CD4-positive, alpha-beta T cell treated with Interleukin-1 beta for 1 hour (primary cell): ENCODE results near the gene MYH10.
"Not testable (repeated sequence)": the region's sequence is repeated elsewhere in the genome, so short reads cannot be mapped to it uniquely, and the experiment has no call there.

Source experiments
- DNase-seq, 2 donors: peaks; one replicate each; pipeline ENCODE4 v3.0.0-alpha.2; 2020 to 2022

MYH10 gene

DNA sequence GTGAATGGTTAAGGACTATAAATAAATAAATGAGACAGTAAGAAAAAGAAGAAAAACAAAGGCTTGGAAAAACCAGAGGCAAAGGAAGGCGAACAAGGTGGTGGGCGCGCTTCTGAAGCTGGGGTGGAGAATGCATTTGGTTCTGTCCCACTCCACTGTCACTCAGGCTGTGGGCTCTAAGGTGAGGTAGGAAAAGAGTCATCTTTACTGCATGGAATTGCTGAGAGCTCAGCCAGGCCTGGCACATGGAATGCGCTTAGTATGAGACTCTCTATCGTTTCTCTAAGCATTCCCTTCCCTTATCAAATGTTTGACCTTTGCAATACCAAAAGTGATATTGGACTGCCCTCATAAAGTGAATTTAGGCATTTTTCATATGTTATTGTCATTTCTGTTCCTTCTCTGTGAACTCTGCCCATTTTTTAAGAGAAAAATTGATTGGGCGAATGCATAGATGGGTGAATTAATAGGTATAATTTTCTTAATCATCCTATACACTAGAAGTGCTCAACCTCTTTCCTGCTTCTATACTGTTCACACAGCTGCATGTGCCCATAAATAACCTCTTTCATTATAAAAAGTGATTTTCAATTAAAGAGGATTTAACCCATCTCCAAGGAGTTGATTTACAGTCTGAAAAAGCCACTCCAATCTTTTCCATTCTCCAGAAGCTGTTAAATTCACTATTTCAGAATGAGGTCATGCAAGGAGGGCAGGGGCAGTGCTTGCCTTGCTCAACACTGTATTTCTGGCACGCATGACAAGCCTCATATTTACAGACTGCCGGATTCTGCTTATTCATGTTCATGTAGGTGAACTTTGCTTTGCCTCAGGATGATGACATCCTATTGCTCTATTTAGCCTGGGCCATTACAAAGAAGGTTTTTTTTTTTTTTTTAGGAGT lies 87.7 kb downstream of the MYH10 start:
- no peak for DNase-seq

- DNase-seq = not testable (repeated sequence)
These were observed 90.5 kb downstream of the MYH10 start for GRCh38 chr17:8539976-8540375.

GRCh38 chr17:8537734-8538133 lies 92.8 kb downstream of the MYH10 start:
- DNase-seq = no peak

DNA sequence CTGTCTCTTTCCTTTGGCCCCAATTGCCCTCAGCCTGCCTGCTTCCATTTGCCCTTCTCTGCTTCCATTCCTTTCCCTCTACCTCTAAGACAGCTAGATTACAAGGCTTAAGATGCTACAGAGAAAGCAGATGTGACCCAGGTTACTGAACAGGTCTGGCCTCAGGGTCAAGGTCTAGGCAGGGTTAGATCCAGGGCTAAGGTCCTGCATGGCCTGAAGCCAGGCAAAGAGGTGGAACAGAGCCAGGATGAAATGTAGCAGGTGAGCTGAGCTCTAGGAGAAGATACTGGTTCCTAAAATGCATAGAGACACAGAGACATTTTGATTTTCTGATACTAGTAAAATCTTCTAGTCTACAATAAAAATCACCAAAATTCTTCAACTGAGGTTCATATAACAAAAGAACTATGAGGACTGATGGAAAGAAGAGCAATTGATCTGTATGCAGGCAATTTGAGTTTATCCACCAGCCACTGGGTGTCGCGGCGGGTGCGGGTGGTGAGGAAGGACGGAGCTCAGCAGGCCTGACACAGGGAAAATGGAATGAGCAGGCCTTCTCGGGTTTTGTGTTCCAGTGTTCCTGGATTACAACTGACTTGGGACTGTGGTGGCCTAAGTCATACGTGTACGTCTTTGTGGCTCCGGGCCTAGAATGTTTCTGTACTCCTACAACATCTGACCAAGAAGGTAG lies 95.9 kb downstream of the MYH10 start:
- DNase-seq = no peak

DNA sequence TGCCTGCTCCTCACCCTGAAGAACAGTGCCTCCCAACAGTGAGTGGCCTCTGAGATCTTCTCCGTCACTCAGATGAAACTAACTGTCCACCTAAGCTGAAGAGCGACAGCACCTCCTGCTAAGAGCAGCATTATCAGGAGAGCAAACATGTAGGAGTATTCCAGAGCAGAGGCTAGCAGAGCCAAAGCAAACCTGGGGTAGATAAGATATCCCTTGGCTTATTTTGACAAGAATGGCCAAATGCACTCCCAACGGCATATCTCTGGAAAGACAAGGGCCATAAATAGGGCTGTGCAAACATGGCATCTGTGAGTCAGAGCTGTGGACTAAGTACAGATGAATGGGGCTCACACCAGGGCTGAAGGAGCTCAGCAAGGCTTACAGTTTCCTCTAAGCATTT lies 98.5 kb downstream of the MYH10 start:
- no peak for DNase-seq

- no peak for DNase-seq
These were observed 107.9 kb downstream of the MYH10 start for GRCh38 chr17:8522577-8522976.

DNA sequence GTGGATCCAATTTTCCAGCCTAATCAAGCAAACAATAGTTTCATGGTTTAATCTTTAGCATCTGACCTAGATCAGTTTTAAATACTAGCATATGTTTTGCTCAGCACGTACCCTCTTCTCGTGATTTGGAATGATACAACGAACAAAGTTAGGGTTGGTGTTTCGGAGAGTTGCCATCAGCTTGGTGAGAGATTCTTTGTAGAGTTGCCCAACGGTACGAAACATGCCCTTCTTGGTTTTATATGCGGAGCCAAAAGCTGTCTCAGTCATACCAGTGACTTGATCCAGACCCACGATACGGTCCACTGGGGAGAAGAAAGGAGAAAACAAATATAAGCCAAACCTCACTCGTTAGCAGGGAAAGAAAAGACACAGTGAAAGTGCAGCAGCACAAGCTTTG lies 109.5 kb downstream of the MYH10 start:
- DNase-seq = no peak

DNA sequence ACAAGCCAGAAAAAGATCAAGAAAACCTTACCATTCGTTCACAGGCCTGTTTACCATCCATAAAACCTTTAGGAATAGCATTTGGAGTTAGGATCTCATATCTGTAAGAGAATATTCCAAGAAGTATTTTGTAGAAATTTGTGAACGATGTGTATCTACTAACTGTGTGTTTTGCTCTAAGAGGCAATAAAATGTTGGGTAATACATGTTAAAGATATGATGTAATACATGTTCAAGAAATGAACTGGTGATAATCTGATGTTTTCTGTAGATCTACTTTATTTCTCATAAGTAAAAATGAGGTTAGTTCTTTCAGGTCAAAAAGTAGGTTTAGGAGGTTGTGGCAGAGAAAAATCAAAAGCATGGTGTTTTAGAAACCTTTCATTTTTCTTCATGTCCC lies 111.7 kb downstream of the MYH10 start:
- DNase-seq = no peak

DNA sequence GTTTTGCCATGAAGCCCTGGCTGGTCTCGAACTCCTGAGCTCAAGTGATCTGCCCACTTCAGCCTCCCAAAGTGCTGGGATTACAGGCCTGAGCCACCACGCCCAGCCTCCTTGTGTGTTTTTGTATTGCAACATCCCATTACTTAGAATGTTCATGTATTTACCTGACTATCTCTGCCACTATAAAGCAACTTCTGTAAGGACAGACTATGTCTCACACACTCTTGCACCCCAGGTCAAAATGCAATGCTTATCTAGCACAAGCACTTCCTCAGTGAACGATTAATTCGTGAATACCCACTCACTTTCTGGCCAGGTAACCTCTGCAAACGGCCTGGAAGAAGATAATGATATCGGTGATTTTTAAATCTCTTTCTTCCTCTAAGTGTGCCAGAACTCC lies 112.2 kb downstream of the MYH10 start:
- DNase-seq = no peak

GRCh38 chr17:8514801-8515200 lies 115.7 kb downstream of the MYH10 start:
- no peak for DNase-seq

GRCh38 chr17:8506145-8506544 lies 124.4 kb downstream of the MYH10 start:
- no peak for DNase-seq

- no peak for DNase-seq
These were observed 125.9 kb downstream of the MYH10 start for GRCh38 chr17:8504460-8505207.

DNA sequence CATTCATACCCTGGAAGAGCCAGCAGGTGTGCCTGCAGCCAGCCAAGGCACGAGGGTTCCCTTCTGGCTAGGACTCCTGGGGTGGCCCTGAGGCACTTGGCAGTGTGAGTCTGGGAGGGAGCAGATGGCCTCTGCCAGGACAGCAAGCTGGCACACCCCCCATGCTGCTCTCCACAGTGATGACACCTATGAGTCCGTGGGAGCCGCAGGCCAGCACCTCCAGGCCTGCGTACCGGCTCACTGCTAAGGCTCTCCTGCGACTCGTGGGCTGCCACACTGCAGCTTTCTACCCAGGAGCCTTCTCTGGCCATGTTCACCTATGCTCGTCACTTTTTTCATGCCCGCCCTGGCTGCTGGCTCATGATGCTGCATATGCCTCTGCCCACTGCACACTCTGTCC lies 126.7 kb downstream of the MYH10 start:
- no peak for DNase-seq

GRCh38 chr17:8503368-8503767 lies 127.2 kb downstream of the MYH10 start:
- DNase-seq = no peak

GRCh38 chr17:8502126-8502525 lies 128.4 kb downstream of the MYH10 start:
- no peak for DNase-seq

GRCh38 chr17:8500609-8501008 lies 129.9 kb downstream of the MYH10 start:
- no peak for DNase-seq

GRCh38 chr17:8499614-8500013 lies 130.9 kb downstream of the MYH10 start:
- no peak for DNase-seq

GRCh38 chr17:8499171-8499570 lies 131.4 kb downstream of the MYH10 start:
- DNase-seq = no peak

DNA sequence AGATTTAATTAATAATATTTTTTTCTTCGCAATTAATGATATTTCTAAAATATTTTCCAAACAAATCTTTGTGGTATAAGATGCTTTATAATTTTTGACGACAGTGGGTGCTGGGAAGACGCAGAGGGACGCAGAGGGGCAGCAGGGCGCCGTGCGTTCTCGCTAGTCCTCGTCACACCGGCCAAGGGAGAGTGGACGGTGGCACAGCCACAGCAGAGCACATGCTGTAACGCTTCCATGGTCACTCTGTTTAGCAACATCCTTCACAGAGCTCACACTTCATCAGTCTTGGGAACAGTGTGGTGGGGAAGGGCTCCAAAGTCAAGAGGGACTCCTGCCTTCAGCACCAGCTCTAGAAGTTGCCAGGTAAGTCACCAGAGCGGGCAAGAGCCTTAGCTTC lies 134.4 kb downstream of the MYH10 start:
- DNase-seq = no peak

- no peak for DNase-seq
These were observed 135.9 kb downstream of the MYH10 start for GRCh38 chr17:8494506-8495111.

GRCh38 chr17:8494021-8494420 lies 136.5 kb downstream of the MYH10 start:
- no peak for DNase-seq

GRCh38 chr17:8492121-8492520 lies 138.4 kb downstream of the MYH10 start:
- no peak for DNase-seq
